Uterus (tissue), 2 donors: ENCODE measurements around the gene IGF2R.

Experiments used
- POLR2A ChIP-seq, 2 donors: fragments of 450-650 bp; IDR thresholded peaks; one replicate each; pipeline ENCODE4 v1.6.1; 2016; ENCODE audit warnings: antibody characterized with exemption in 2 of 2, mild to moderate bottlenecking in 1 of 2, moderate library complexity in 1 of 2
- TF ChIP-seq, protein P1 (sequence below), 4 experiments: fragments of 200-600 bp in 2 of 4; fragments of 450-650 bp in 2 of 4; sonication (generic) in 2 of 4; IDR thresholded peaks; one replicate each; pipeline ENCODE4 v1.5.1; 2016 to 2019; ENCODE audit warnings: antibody characterized with exemption in 4 of 4, mild to moderate bottlenecking in 2 of 4, moderate library complexity in 1 of 4

DNA sequence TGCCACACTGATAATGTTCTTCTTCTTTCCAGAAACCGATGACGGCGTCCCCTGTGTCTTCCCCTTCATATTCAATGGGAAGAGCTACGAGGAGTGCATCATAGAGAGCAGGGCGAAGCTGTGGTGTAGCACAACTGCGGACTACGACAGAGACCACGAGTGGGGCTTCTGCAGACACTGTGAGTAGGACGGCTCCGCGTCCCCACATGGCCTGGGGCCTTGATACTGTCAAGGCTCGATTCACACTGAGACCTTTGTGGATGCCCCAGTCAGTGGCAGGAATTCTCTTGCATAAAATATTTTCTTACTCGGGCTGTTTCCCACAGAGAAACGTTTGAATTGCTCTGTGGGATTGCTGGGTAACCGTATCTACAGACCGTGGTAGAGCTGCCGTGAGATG, 111.2 kb downstream of the IGF2R start:
- TF ChIP-seq, protein P1, sequence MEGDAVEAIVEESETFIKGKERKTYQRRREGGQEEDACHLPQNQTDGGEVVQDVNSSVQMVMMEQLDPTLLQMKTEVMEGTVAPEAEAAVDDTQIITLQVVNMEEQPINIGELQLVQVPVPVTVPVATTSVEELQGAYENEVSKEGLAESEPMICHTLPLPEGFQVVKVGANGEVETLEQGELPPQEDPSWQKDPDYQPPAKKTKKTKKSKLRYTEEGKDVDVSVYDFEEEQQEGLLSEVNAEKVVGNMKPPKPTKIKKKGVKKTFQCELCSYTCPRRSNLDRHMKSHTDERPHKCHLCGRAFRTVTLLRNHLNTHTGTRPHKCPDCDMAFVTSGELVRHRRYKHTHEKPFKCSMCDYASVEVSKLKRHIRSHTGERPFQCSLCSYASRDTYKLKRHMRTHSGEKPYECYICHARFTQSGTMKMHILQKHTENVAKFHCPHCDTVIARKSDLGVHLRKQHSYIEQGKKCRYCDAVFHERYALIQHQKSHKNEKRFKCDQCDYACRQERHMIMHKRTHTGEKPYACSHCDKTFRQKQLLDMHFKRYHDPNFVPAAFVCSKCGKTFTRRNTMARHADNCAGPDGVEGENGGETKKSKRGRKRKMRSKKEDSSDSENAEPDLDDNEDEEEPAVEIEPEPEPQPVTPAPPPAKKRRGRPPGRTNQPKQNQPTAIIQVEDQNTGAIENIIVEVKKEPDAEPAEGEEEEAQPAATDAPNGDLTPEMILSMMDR (IDR thresholded peaks at IDR 0.05) = no peak
- TF ChIP-seq POLR2A (IDR thresholded peaks at IDR 0.05) = no peak
